Pancreas (tissue), 10 donors: ENCODE measurements around the gene GFRA4. TPM values are rescaled to one million over a fixed set of nuclear protein-coding genes. Genes with fewer than 3 reads are reported as not detected.

ENCODE experiments used
- ATAC-seq, 4 donors: fragments of 200-7000 bp; cut with Tn5 transposase; one replicate each; pipeline versions ENCODE4 v1.8.0 to v1.9.1; 2020; ENCODE audit warnings: mild to moderate bottlenecking in 4 of 4, moderate library complexity in 4 of 4
- DNase-seq, 6 donors: peaks; one replicate each; pipeline ENCODE4 v3.0.0-alpha.2; 2020
- FAIRE-seq: peaks from 2 replicates; lab custom pipeline; 2012; peaks lifted over from hg19 to GRCh38; lab: Jason Lieb, UNC
- H3K27ac ChIP-seq, 4 donors: fragments of 200-600 bp; sonication (generic); 1 replicate in 3 of 4; 2 replicates in 1 of 4; pipeline versions ENCODE4 v1.5.0 to v1.8.0; 2020
- H3K27me3 ChIP-seq, 4 donors: fragments of 200-600 bp; one replicate each; pipeline ENCODE4 v1.8.0; 2021
- H3K36me3 ChIP-seq, 3 donors: fragments of 200-600 bp; sonication (generic) in 1 of 3; one replicate each; pipeline versions ENCODE4 v1.5.0 to v1.8.0; 2020 to 2021
- H3K4me1 ChIP-seq, 3 donors: fragments of 200-600 bp; one replicate each; pipeline ENCODE4 v1.8.0; 2021
- H3K4me3 ChIP-seq, 4 donors: fragments of 200-600 bp; sonication (generic) in 2 of 4; one replicate each; pipeline versions ENCODE4 v1.5.0 to v1.8.0; 2020 to 2021
- H3K9me3 ChIP-seq, 4 donors: fragments of 200-600 bp; one replicate each; pipeline ENCODE4 v1.8.0; 2021
- CTCF ChIP-seq, 4 donors: fragments of 200-600 bp; sonication (generic) in 3 of 4; IDR thresholded peaks; one replicate each; pipeline versions ENCODE4 v1.5.0 to v1.8.0; 2021; ENCODE audit warnings: antibody characterized with exemption in 4 of 4
- WGBS, 2 donors: extraction: QIAGEN DNeasy Blood & Tissue Kit; methylation state at CpG; one replicate each; pipeline ENCODE4 v1.1.7; 2013; 5-methylcytosine and 5-hydroxymethylcytosine counted together
- intact Hi-C, 3 donors: fragments of 100-400 bp; cut with DNase I; formaldehyde crosslinking; loops; one replicate each; pipeline versions ENCODE4 v1.11.1 to v1.14.2; 2022
- polyA plus RNA-seq, 2 donors: library from polyadenylated mRNA; stranded (reverse); fragments of 200-250 nt; gene quantifications; one replicate each; pipeline ENCODE4 v1.2.3, GENCODE V29; 2013
- total RNA-seq, 6 donors: library from RNA; stranded (reverse); fragmentation: NEBNext Ultra II Directional in 4 of 6; extraction: Animal tissue kit (Norgen Biotek cat#: 25700) in 4 of 6; gene quantifications; one replicate each; pipeline versions ENCODE4 v1.2.1 to v1.2.4, GENCODE V29; 2021 to 2023
- donor health status: healthy with polysubstance abuse.
- donor health status: DM: no; HTN: no; CAD: no; lungs with moderate emphysema.
- donor health status: DM: no; HTN: no; CAD: no.
- donor health status: control.
- donor health status: control.
- donor health status: Bipolar disorder and iron deficiency.
- donor health status: DM: yes; HTN: yes; CAD: no.
- donor health status: DM: no; HTN: no; CAD: no.
- donor health status: DM: no; HTN: no; CAD: no.
- donor health status: DM: yes; HTN: yes; CAD: no.

The GFRA4 gene
- total and polyA plus RNA-seq, 8 donors: not detected

DNA sequence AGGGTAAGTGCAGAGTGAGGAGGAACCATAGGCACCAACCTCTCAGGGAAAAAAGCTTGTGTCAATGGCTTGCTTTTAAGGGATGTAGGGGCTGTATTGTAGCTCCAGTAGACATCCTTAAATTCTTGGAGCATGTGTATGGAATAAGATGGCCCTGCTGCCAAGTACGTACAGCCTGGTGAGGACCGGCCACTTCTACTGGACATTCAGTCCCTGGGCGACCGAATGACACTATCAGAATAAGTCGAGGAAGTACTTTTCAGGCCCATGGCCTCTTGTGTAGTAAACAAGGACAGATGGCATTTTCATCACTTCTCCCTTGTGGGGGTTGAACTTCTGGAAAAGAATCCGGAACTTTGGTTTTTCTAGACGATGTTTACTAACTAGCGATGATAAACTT is 32.8 kb downstream of the GFRA4 start:
- DNase-seq: no peak
- intact Hi-C loops: no loop called here
- peaks cover 0 to 8% (median 0%) of the 10 kb centered on the region in 3 donors for H3K36me3 ChIP-seq

DNA sequence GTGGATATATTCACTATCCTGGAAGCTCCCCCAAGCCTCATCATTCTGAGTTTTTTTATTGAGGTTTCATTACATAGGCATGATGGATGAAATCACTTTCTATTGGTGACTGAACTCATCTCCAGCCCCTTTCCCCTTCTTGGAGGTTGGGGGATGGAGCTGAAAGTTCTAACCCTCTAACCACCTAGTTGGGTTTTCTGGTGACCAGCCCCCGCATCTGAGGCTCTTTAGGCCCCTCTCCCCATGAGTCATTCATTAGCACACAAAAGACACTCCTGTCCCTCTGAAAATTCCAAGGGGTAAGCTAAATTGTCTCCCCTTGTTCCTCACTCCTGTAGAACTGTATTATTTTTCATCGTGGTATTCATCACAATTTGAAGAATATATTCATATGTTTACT is 33.3 kb downstream of the GFRA4 start:
- 89 to 92% methylated on average over 2 of the region's 2 CpGs for WGBS, 2 donors
- peaks cover 3 to 16% (median 10%) of the 10 kb centered on the region in 3 donors for H3K4me1 ChIP-seq
- FAIRE-seq (no peak), ATAC-seq (no peak), DNase-seq (no peak)
- no peak overlapping the region for H3K4me3 ChIP-seq
- peaks cover 0 to 13% (median 0%) of the 10 kb centered on the region in 3 donors for H3K36me3 ChIP-seq
- TF ChIP-seq CTCF (IDR thresholded peaks at IDR 0.05): no peak
- intact Hi-C loops: no loop called here
- H3K27me3 ChIP-seq: no peaks in the 10 kb centered on the region
- H3K27ac ChIP-seq: peak overlapping the region in 1 of 4 donors; percentile 9
- no peaks in the 10 kb centered on the region for H3K9me3 ChIP-seq

More for the DNA sequence above, 32.8 kb downstream of the GFRA4 start:
- FAIRE-seq (no peak), ATAC-seq (peak in 2 of 4 donors; percentile 27 to 46)
- Histone ChIP-seq H3K4me3 (no peak overlapping the region), H3K4me1 (peaks cover 3 to 16% (median 10%) of the 10 kb centered on the region in 3 donors), H3K27me3 (no peaks in the 10 kb centered on the region), H3K9me3 (no peaks in the 10 kb centered on the region), H3K27ac (peak overlapping the region in 1 of 4 donors; percentile 9)
- 45 to 59% methylated on average over 8 of the region's 8 CpGs for WGBS, 2 donors
- no peak for TF ChIP-seq CTCF (IDR thresholded peaks at IDR 0.05)

- DNase-seq: no peak
- Histone ChIP-seq H3K27ac (no peak overlapping the region), H3K27me3 (no peaks in the 10 kb centered on the region), H3K4me1 (peaks cover 3 to 6% (median 5%) of the 10 kb centered on the region in 3 donors), H3K36me3 (peaks cover 0 to 15% (median 0%) of the 10 kb centered on the region in 3 donors), H3K9me3 (no peaks in the 10 kb centered on the region), H3K4me3 (no peak overlapping the region)
- 84 to 89% methylated on average over 16 of the region's 16 CpGs for WGBS, 2 donors
- intact Hi-C loops: no loop called here
- no peak for FAIRE-seq
- no peak for TF ChIP-seq CTCF (IDR thresholded peaks at IDR 0.05)
- no peak for ATAC-seq
These were observed 34.5 kb downstream of the GFRA4 start for GRCh38 chr20:3628502-3629314.

GRCh38 chr20:3627476-3627875 is 35.7 kb downstream of the GFRA4 start:
- ATAC-seq (no peak), FAIRE-seq (no peak), DNase-seq (no peak)
- Histone ChIP-seq H3K9me3 (no peaks in the 10 kb centered on the region), H3K4me1 (no peaks in the 10 kb centered on the region), H3K27me3 (no peaks in the 10 kb centered on the region), H3K27ac (no peak overlapping the region), H3K36me3 (peaks cover 0 to 15% (median 0%) of the 10 kb centered on the region in 3 donors), H3K4me3 (no peak overlapping the region)
- WGBS, 2 donors: 91 to 95% methylated on average over 2 of the region's 2 CpGs
- TF ChIP-seq CTCF (IDR thresholded peaks at IDR 0.05): no peak
- intact Hi-C loops: no loop called here

DNA sequence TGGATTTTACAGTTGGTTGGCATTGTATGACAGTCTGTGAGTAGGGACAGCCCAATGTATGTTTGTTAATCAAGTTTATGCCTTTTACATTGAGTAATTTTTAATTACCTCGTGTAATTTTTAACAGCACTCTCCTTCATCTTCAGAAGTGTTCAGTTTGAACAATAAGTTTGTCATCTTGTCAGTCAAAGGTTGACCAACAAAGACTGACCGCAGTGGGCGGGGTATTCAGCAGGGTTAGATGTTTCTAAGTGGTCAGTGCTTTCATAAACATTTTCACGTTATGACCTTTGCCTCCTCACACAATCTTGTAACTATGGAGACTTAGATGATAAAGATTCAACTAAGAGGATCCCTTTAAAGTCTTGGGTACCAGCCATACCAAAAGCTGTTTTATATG is 40.8 kb downstream of the GFRA4 start:
- Histone ChIP-seq H3K4me3 (no peak overlapping the region), H3K36me3 (peaks cover 0 to 12% (median 0%) of the 10 kb centered on the region in 3 donors), H3K27me3 (no peaks in the 10 kb centered on the region), H3K27ac (no peak overlapping the region), H3K9me3 (no peaks in the 10 kb centered on the region), H3K4me1 (no peaks in the 10 kb centered on the region)
- FAIRE-seq (no peak), ATAC-seq (no peak), DNase-seq (no peak)
- intact Hi-C loops: no loop called here
- 72 to 79% methylated on average over 4 of the region's 4 CpGs for WGBS, 2 donors
- TF ChIP-seq CTCF (IDR thresholded peaks at IDR 0.05): no peak
